SK-N-SH treated with all-trans-retinoic acid at 6 μM for 48 hours (cell line): ENCODE measurements around the gene CIDEC.

ENCODE experiments used
- ATAC-seq: fragments of 200-7000 bp; cut with Tn5 transposase; 3 replicates; pipeline ENCODE4 v1.9.1; 2020; ENCODE audit warnings: mild to moderate bottlenecking, moderate library complexity
- ARNTL ChIP-seq: fragments of 450-650 bp; formaldehyde crosslinking; IDR thresholded peaks from 2 replicates; pipeline ENCODE4 v1.5.0; 2020; ENCODE audit warnings: low read depth, mild to moderate bottlenecking, moderate library complexity, borderline replicate concordance
- BACH2 ChIP-seq: fragments of 250-450 bp; sonication (Bioruptor Pico); IDR thresholded peaks from 2 replicates; pipeline ENCODE4 v1.9.0; 2021; ENCODE audit warnings: mild to moderate bottlenecking, borderline replicate concordance
- CREB5 ChIP-seq: fragments of 250-450 bp; sonication (Bioruptor Pico); IDR thresholded peaks from 2 replicates; pipeline ENCODE4 v1.5.1; 2020; ENCODE audit warnings: low read depth, mild to moderate bottlenecking, moderate library complexity
- CSDC2 ChIP-seq: fragments of 250-450 bp; sonication (Bioruptor Pico); IDR thresholded peaks from 2 replicates; pipeline ENCODE4 v1.5.0; 2020; ENCODE audit warnings: mild to moderate bottlenecking, moderate library complexity
- ESRRG ChIP-seq: fragments of 250-450 bp; sonication (Bioruptor Pico); IDR thresholded peaks from 2 replicates; pipeline ENCODE4 v1.6.1; 2021; ENCODE audit warnings: mild to moderate bottlenecking
- GLIS3 ChIP-seq: fragments of 250-450 bp; sonication (Bioruptor Pico); IDR thresholded peaks from 2 replicates; pipeline ENCODE4 v1.5.0; 2020; ENCODE audit warnings: mild to moderate bottlenecking, moderate library complexity
- ISL1 ChIP-seq: fragments of 250-450 bp; sonication (Bioruptor Pico); IDR thresholded peaks from 2 replicates; pipeline ENCODE4 v2.1.2; 2022; ENCODE audit warnings: mild to moderate bottlenecking, moderate library complexity
- OSR1 ChIP-seq: fragments of 250-450 bp; sonication (Bioruptor Pico); IDR thresholded peaks from 2 replicates; pipeline ENCODE4 v1.8.0; 2022; ENCODE audit warnings: moderate library complexity, mild to moderate bottlenecking, inconsistent platforms
- PATZ1 ChIP-seq: fragments of 250-450 bp; sonication (Bioruptor Pico); IDR thresholded peaks from 2 replicates; pipeline ENCODE4 v1.8.0; 2020; ENCODE audit warnings: mild to moderate bottlenecking, moderate library complexity, borderline replicate concordance
- PPARA ChIP-seq: fragments of 250-450 bp; sonication (Bioruptor Pico); IDR thresholded peaks from 2 replicates; pipeline ENCODE4 v1.5.0; 2020; ENCODE audit warnings: mild to moderate bottlenecking, borderline replicate concordance
- RARB ChIP-seq: fragments of 250-450 bp; sonication (Bioruptor Pico); IDR thresholded peaks from 2 replicates; pipeline ENCODE4 v1.8.0; 2021; ENCODE audit warnings: mild to moderate bottlenecking, moderate library complexity
- TCF4 ChIP-seq: fragments of 250-450 bp; sonication (Bioruptor Pico); IDR thresholded peaks from 2 replicates; pipeline ENCODE4 v1.8.0; 2021; ENCODE audit warnings: mild to moderate bottlenecking, moderate library complexity, borderline replicate concordance
- TSHZ2 ChIP-seq: fragments of 250-450 bp; sonication (Bioruptor Pico); IDR thresholded peaks from 2 replicates; pipeline ENCODE4 v1.5.0; 2020; ENCODE audit warnings: mild to moderate bottlenecking, moderate library complexity
- ZFP3 ChIP-seq: fragments of 250-450 bp; sonication (Bioruptor Pico); IDR thresholded peaks from 2 replicates; pipeline ENCODE4 v1.5.0; 2020; ENCODE audit warnings: mild to moderate bottlenecking, moderate library complexity
- ZFP30 ChIP-seq: fragments of 450-650 bp; formaldehyde crosslinking; IDR thresholded peaks from 2 replicates; pipeline ENCODE4 v1.5.0; 2022; ENCODE audit warnings: mild to moderate bottlenecking, moderate library complexity
- ZNF70 ChIP-seq: fragments of 450-650 bp; formaldehyde crosslinking; IDR thresholded peaks from 2 replicates; pipeline ENCODE4 v1.5.0; 2020; ENCODE audit warnings: mild to moderate bottlenecking, moderate library complexity
- ZNF8 ChIP-seq: fragments of 450-650 bp; formaldehyde crosslinking; IDR thresholded peaks from 2 replicates; pipeline ENCODE4 v1.5.0; 2020; ENCODE audit warnings: mild to moderate bottlenecking, moderate library complexity
- TF ChIP-seq, protein P1 (sequence below): fragments of 250-450 bp; sonication (Bioruptor Pico); IDR thresholded peaks from 2 replicates; pipeline ENCODE4 v1.8.0; 2021; ENCODE audit warnings: low read depth, mild to moderate bottlenecking, moderate library complexity, borderline replicate concordance
- TF ChIP-seq, protein P2 (sequence below): fragments of 250-450 bp; sonication (Bioruptor Pico); IDR thresholded peaks from 2 replicates; pipeline ENCODE4 v1.5.1; 2021; ENCODE audit warnings: mild to moderate bottlenecking, moderate library complexity

Gene CIDEC

DNA sequence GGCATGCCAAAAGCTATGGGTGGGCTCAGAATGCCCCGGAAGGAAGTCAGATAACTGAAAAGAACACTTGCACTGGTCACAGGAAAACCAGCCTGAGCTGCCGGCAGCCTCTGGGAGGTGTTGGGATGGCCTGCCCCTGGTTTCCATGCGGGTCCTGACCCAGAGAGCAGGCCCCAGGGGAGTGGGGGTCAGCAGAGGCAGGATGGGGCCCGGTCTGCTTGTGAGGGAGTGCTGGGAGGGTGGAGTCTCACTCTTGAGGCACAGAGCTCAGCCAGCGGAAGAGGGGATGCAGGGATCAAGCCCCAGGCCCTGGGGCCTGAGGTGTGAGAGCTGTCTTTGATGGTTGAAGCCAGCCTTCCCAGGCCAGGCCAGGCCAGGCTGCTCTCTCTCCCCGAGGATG, 33.8 kb downstream of the CIDEC start:
- ATAC-seq, result no peak
- TF ChIP-seq ZNF8 (CRISPR knock-in tag), result no peak
- TF ChIP-seq OSR1 (CRISPR knock-in tag), result no peak
- TF ChIP-seq ZFP30 (CRISPR knock-in tag), result no peak
- TF ChIP-seq PATZ1, result no peak
- no peak for TF ChIP-seq RARB
- no peak for TF ChIP-seq TCF4
- TF ChIP-seq, protein P1, sequence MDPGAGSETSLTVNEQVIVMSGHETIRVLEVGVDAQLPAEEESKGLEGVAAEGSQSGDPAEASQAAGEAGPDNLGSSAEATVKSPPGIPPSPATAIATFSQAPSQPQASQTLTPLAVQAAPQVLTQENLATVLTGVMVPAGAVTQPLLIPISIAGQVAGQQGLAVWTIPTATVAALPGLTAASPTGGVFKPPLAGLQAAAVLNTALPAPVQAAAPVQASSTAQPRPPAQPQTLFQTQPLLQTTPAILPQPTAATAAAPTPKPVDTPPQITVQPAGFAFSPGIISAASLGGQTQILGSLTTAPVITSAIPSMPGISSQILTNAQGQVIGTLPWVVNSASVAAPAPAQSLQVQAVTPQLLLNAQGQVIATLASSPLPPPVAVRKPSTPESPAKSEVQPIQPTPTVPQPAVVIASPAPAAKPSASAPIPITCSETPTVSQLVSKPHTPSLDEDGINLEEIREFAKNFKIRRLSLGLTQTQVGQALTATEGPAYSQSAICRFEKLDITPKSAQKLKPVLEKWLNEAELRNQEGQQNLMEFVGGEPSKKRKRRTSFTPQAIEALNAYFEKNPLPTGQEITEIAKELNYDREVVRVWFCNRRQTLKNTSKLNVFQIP (CRISPR knock-in tag), result no peak
- no peak for TF ChIP-seq TSHZ2 (CRISPR knock-in tag)
- TF ChIP-seq BACH2 (CRISPR knock-in tag), result no peak
- no peak for TF ChIP-seq ZFP3
- no peak for TF ChIP-seq ZNF70 (CRISPR knock-in tag)
- no peak for TF ChIP-seq CREB5

GRCh38 chr3:9843715-9844438, 36.2 kb downstream of the CIDEC start, which contains the start of gene RPUSD3:
RPUSD3 (minus strand) TSS chr3:9844008; CDS start chr3:9843990, 18 bp downstream.
- peak; percentile 98 for ATAC-seq
- TF ChIP-seq RARB (no peak), PPARA (no peak), ESRRG (CRISPR knock-in tag) (no peak), OSR1 (CRISPR knock-in tag) (no peak), ZNF70 (CRISPR knock-in tag) (no peak), ZNF8 (CRISPR knock-in tag) (no peak), ISL1 (CRISPR knock-in tag) (no peak), CSDC2 (no peak), TCF4 (no peak), GLIS3 (no peak), TSHZ2 (CRISPR knock-in tag) (no peak), ZFP30 (CRISPR knock-in tag) (no peak), ARNTL (CRISPR knock-in tag) (no peak)
- TF ChIP-seq, protein P2, sequence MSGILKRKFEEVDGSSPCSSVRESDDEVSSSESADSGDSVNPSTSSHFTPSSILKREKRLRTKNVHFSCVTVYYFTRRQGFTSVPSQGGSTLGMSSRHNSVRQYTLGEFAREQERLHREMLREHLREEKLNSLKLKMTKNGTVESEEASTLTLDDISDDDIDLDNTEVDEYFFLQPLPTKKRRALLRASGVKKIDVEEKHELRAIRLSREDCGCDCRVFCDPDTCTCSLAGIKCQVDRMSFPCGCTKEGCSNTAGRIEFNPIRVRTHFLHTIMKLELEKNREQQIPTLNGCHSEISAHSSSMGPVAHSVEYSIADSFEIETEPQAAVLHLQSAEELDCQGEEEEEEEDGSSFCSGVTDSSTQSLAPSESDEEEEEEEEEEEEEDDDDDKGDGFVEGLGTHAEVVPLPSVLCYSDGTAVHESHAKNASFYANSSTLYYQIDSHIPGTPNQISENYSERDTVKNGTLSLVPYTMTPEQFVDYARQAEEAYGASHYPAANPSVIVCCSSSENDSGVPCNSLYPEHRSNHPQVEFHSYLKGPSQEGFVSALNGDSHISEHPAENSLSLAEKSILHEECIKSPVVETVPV, result no peak
- TF ChIP-seq, protein P1 (CRISPR knock-in tag), result no peak
